ENCODE data around the gene MFN2. TPM values are rescaled to one million over a fixed set of nuclear protein-coding genes. Genes with fewer than 3 reads are reported as not detected.
A peak's percentile ranks its signal among the peaks of the same experiment; 100 is the strongest.

Gene MFN2
- total RNA-seq, 1 experiment from 2014 or later = 56.8 TPM

GRCh38 chr1:12031039-12031980 lies 51.1 kb downstream of the MFN2 start:
- H3K27ac Mint-ChIP-seq = no peak overlapping the region
- H3K27me3 Mint-ChIP-seq (ENCODE audit: low read depth) = no peaks in the 10 kb centered on the region
- no peaks in the 10 kb centered on the region for H3K9me3 Mint-ChIP-seq
- no peaks in the 10 kb centered on the region for H3K4me1 Mint-ChIP-seq
- POLR2A ChIA-PET = interaction anchor here (0.7 to 1.1 kb wide), 3 partner anchors 10 to 46 kb away, joined by 4 to 6 read pairs (median 6); partner anchors contain the start of gene MIIP
- TF ChIP-seq ZNF671 (CRISPR knock-in tag; IDR thresholded peaks at IDR 0.05) = no peak
- no peak for TF ChIP-seq SMAD3 (CRISPR knock-in tag; IDR thresholded peaks at IDR 0.05; ENCODE audit: borderline replicate concordance)
- TF ChIP-seq HMGA2 (CRISPR knock-in tag; IDR thresholded peaks at IDR 0.05) = no peak
- TF ChIP-seq, protein P1, sequence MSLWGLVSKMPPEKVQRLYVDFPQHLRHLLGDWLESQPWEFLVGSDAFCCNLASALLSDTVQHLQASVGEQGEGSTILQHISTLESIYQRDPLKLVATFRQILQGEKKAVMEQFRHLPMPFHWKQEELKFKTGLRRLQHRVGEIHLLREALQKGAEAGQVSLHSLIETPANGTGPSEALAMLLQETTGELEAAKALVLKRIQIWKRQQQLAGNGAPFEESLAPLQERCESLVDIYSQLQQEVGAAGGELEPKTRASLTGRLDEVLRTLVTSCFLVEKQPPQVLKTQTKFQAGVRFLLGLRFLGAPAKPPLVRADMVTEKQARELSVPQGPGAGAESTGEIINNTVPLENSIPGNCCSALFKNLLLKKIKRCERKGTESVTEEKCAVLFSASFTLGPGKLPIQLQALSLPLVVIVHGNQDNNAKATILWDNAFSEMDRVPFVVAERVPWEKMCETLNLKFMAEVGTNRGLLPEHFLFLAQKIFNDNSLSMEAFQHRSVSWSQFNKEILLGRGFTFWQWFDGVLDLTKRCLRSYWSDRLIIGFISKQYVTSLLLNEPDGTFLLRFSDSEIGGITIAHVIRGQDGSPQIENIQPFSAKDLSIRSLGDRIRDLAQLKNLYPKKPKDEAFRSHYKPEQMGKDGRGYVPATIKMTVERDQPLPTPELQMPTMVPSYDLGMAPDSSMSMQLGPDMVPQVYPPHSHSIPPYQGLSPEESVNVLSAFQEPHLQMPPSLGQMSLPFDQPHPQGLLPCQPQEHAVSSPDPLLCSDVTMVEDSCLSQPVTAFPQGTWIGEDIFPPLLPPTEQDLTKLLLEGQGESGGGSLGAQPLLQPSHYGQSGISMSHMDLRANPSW (CRISPR knock-in tag; conservative IDR thresholded peaks at IDR 0.05; ENCODE audit: low read depth) = no peak
- TF ChIP-seq ETV6 (CRISPR knock-in tag; IDR thresholded peaks at IDR 0.05) = no peak
- no peak for TF ChIP-seq FOXP4 (CRISPR knock-in tag; IDR thresholded peaks at IDR 0.05)
- TF ChIP-seq JUN (CRISPR knock-in tag; IDR thresholded peaks at IDR 0.05) = no peak
- TF ChIP-seq TEAD4 (CRISPR knock-in tag; IDR thresholded peaks at IDR 0.05) = no peak
- TF ChIP-seq, protein P2, sequence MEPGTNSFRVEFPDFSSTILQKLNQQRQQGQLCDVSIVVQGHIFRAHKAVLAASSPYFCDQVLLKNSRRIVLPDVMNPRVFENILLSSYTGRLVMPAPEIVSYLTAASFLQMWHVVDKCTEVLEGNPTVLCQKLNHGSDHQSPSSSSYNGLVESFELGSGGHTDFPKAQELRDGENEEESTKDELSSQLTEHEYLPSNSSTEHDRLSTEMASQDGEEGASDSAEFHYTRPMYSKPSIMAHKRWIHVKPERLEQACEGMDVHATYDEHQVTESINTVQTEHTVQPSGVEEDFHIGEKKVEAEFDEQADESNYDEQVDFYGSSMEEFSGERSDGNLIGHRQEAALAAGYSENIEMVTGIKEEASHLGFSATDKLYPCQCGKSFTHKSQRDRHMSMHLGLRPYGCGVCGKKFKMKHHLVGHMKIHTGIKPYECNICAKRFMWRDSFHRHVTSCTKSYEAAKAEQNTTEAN (CRISPR knock-in tag; IDR thresholded peaks at IDR 0.05) = no peak
- no peak for TF ChIP-seq EMX1 (CRISPR knock-in tag; IDR thresholded peaks at IDR 0.05)
- TF ChIP-seq, protein P3, sequence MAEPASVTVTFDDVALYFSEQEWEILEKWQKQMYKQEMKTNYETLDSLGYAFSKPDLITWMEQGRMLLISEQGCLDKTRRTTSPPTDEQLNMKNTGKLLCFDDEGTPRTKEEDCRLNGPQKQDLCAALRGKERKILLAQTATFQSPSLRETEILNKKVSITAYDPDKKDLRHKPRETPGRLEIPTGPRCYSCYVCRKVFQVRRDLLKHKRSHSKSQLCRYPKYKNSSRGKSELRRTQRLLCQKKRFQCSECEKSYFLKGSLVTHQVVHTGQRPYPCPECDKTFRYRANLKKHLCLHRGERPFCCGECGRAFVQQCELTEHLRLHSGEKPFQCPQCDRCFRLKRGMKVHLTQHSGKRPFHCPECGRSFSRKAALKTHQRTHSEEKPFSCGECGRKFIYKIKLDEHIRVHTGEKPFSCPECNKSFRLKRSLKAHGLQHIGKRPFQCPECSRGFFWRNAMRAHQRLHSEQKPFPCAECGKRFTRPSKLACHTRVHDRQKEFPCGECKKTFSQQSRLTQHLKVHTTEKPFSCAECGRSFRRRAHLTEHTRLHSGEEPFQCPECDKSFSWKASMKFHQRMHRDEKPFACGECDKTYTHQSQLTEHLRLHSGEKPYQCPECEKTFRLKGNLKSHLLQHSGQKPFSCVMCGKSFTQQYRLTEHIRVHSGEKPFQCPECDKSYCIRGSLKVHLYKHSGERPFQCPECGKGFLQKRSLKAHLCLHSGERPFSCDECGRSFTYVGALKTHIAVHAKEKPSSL (CRISPR knock-in tag; conservative IDR thresholded peaks at IDR 0.05) = no peak
- no peak for TF ChIP-seq ZNF532 (CRISPR knock-in tag; IDR thresholded peaks at IDR 0.05; ENCODE audit: borderline replicate concordance)
- no peak for TF ChIP-seq TCF7 (CRISPR knock-in tag; IDR thresholded peaks at IDR 0.05; ENCODE audit: low read depth)
- TF ChIP-seq GRHL2 (CRISPR knock-in tag; IDR thresholded peaks at IDR 0.05; ENCODE audit: insufficient replicate concordance, severe bottlenecking) = no peak
- TF ChIP-seq ZBTB21 (CRISPR knock-in tag; IDR thresholded peaks at IDR 0.05; ENCODE audit: borderline replicate concordance) = no peak
- no peak for TF ChIP-seq RORB (CRISPR knock-in tag; IDR thresholded peaks at IDR 0.05)
- TF ChIP-seq, protein P4, sequence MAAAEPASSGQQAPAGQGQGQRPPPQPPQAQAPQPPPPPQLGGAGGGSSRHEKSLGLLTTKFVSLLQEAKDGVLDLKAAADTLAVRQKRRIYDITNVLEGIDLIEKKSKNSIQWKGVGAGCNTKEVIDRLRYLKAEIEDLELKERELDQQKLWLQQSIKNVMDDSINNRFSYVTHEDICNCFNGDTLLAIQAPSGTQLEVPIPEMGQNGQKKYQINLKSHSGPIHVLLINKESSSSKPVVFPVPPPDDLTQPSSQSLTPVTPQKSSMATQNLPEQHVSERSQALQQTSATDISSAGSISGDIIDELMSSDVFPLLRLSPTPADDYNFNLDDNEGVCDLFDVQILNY (CRISPR knock-in tag; IDR thresholded peaks at IDR 0.05) = no peak
- H3K36me3 Mint-ChIP-seq = peaks cover 18% of the 10 kb centered on the region
- CTCF ChIA-PET = interaction anchor here (0.9 to 2.7 kb wide), 15 partner anchors 9 to 192 kb away, joined by 3 to 20 read pairs (median 5); partner anchors contain the start of genes MFN2, MIIP and TNFRSF8
- DNase-seq (ENCODE audit: low spot score) (peak; percentile 72), ATAC-seq (peak; percentile 84)
- no peak overlapping the region for H3K4me3 Mint-ChIP-seq
